CD4-positive, alpha-beta T cell treated with Interleukin-4 for 4 hours (primary cell): Measurements from ENCODE around the gene KRT13.

Source experiments
- DNase-seq: peaks from one replicate; pipeline ENCODE4 v3.0.0-alpha.2; 2020

Gene KRT13

DNA sequence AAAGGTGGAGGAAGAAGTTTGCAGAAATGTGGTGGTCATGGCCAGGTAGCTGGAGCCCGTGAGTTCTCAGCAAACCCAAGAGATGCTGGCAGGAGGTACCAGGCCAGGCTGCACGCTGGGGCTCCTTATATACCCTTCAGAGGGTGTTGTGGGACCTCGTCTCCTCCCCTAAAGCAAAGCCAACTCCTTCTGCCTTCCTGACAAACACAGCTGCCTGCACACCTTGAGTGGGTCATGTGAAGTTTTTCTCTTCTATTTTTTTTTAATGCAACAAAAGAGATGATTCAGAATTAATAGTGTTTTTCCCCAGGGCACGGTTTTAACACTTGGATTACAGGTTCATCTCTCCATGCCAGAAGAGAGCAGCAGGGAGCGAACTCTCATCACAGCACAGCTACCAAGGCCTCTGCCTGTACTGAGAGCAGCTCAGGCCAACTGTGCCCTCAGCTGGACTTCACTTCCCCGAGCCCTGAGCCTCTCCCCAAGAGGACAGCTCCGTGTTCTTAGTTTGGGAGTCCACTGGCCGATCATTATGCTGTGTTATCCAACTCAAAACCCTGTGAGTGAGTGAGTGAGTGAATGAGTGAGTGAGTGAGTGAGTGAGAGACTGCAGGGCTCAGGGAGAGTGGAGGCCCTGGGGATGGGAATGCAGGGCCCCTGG is 13.5 kb upstream of the KRT13 start, which contains the start of gene KRT15:
Gene KRT15, minus strand, starts transcription at position 102 of the 661 bp plus-strand sequence. Its CDS starts 63 bp downstream, at position 39.
- DNase-seq = no peak

DNA sequence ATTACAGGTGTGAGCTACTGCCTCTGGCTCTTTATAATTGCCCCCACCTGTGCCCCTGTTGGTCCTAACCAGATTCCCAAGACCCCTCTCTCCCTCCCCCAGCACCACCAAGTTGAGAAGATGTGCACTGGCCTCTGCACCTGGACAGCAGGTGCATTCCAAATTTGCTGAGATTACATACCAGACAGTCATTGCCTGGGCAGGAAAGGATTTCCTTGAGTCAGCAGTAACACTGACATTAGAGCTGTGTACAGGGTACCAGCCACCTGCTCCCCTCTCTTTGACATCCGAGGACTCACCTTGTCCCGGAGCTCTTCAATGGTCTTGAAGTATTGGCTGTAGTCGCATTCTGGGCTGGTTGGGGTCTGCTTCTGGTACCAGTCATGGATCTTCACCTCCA is 12.6 kb upstream of the KRT13 start:
- no peak for DNase-seq

DNA sequence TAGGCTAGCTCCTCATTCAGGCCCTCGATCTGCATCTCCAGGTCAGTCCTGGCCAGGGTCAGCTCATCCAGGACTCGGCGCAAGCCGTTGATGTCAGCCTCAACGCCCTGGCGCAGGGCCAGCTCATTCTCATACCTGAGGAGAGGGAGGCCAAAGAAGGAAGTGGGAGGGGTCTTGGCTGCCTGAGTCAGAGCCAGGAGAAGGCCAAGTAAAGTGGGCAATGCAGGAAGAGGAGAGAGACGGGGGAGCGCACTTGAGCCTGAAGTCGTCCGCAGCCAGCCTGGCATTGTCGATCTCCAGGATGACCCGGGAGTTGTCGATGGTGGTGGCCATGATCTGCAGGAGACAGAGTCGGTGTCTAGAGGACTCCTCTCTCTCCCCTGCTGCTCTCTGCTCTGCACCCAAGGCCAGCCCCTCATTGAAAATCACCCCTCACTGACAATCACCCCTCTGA is 11.4 kb upstream of the KRT13 start:
- no peak for DNase-seq

DNA sequence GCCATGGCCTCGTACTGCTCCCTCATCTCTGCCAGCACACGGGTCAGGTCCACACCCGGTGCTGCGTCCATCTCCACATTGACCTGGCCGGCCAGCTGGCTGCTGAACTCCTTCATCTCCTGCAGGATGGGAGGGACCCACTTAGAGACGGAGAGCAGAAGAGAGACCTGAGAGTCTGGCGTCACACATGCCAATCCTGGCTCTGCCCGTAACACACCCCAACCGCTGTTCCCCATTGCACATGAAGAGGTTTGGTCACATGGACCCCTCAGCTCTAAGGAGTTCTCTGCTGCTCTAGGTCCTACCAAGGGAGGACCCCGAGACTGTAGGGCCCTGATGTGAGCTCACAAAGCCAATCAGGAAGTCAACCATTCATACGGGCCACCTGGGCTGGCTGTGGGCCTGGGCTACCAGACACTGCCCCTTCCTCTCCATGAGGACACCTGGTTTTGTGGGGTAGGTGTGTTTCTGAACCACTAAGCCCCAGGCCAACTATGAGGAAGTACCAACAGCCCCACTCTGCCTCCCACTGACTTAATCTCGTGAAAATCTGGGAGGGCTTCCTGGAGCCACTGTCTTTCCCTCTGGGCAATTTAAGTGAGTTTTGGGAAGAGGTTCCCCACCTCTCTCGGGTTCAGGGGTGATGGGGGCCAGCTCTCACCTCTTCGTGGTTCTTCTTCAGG is 10.9 kb upstream of the KRT13 start:
- no peak for DNase-seq

DNA sequence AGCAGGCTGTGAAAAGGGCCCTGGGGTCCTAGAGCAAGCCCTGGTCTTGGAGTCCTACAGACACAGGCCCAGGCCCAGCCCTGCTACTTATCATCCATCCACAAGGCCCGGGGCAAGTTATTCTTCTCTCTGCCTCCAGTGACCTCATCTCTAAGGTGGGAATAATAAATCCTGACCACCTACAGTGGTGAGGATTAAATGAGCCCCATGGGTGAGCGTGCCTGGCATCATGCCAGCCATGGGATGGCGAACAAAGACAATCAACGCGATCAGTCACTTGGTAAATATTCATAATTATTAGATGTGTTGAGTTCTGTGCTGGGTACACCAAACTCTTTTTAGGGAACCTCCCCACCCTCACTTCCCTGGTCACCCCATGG is 7.7 kb upstream of the KRT13 start:
- no peak for DNase-seq

- DNase-seq = no peak
Measured at GRCh38 chr17:41512546-41513167, 7.2 kb upstream of the KRT13 start.

GRCh38 chr17:41511716-41512115 is 6.3 kb upstream of the KRT13 start:
- DNase-seq = no peak

DNA sequence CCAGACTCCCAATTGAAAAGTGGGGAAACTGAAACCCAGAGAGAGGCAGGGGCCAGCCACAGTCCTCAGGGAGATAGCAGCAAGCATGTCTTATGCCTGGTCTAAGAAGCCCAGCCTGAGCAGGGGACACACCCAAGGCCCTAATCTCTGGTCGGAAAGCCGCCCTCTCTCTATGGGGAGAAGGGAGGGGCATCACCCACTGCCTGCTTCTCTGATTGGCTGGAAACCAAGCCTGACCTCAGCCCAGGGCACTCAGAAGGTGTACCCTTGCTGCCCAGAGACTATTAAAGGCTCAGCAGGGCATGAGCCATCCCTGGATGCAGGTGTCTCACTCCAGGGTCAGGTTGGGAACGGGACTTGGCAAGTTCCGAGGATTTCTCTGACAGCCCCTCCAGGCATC is 5.7 kb upstream of the KRT13 start:
- no peak for DNase-seq

GRCh38 chr17:41510251-41511065 is 5.0 kb upstream of the KRT13 start:
- DNase-seq = no peak

DNA sequence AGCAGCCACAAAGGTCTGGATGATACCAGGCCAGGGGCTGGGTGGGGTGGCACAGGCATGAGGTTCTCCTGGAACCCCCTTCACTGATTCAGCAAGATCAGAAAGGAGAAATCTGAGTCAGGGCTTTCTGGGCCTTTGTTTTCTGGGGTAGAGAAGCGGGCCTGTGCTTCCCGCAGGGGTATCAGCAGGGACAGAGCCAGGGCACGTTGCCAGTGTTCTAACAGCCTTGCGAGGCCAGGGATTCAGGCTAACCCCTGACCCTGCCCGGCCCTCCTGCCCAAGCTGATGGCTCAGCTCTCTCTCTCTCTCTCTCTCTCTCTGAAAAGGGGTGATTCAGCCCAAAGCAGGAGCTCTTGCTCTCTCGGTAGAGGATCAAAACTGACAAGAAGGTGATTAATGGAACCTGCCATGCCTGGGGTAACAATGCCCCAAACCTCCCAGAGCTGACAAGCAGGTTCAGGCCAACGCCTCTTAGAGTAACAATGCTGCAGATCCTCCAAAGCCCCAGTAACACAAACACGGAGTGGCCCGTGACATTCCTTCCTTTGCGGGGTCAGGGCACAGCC is 2.0 kb upstream of the KRT13 start:
- no peak for DNase-seq

- DNase-seq = no peak
Measured at GRCh38 chr17:41505809-41506767, 676 bp upstream of the KRT13 start.

DNA sequence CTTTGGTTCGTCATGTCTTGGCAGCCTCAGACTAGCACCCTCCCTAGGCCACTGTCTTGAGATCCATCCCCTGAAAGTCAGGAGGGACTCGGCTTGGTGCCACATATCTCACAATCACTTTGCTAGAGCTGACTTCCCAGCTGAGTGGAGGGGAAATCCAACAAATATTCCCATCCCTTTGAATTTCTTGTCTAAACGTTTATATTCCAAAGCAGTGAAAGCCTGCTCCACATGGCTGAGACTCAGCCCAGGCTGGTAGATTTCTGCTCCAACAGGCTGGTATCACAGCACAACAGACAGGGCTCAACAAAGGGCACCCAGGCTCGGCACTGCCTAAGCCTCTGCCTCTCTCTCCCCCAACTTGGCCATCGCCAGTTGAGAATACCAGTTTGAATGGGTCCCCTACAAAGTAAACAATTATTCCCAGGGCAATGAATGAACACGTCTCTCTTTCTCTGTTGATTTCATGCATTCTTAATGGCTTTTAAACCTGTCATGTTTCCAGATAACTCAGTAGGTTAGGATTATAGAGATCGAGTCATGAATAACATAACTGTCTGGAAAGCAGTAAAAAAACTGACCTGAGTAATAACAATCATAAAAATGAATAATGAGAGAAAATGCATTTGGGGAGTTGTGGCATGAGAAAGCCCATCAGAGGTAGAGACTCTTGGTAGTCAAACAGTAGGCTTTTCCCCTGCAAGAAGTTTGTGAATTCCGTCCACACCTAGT is 1.0 kb downstream of the KRT13 start:
- no peak for DNase-seq

GRCh38 chr17:41503202-41503601 is 2.2 kb downstream of the KRT13 start:
- DNase-seq = no peak

GRCh38 chr17:41500131-41500911 is 5.1 kb downstream of the KRT13 start:
- no peak for DNase-seq

- DNase-seq = no peak
Measured at GRCh38 chr17:41499714-41500113, 5.7 kb downstream of the KRT13 start.

DNA sequence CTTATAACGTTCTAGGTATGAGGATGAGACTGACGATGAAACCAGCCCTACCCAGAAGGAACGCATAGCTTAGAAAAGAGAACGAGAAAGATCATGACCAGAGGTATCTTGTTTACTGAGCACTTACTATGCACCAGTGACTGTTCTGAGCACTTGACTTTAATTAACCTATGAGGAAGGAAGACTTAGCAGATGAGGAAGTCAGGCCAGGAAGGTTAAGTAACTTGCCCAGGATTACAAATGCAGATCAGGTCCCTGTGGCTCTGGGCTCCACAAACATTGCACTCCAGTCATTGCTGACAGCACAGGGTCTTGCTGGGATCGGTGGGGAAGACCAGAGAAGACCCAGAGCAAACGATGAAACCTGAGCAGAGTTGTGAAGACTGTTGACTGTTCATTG is 7.1 kb downstream of the KRT13 start:
- no peak for DNase-seq

DNA sequence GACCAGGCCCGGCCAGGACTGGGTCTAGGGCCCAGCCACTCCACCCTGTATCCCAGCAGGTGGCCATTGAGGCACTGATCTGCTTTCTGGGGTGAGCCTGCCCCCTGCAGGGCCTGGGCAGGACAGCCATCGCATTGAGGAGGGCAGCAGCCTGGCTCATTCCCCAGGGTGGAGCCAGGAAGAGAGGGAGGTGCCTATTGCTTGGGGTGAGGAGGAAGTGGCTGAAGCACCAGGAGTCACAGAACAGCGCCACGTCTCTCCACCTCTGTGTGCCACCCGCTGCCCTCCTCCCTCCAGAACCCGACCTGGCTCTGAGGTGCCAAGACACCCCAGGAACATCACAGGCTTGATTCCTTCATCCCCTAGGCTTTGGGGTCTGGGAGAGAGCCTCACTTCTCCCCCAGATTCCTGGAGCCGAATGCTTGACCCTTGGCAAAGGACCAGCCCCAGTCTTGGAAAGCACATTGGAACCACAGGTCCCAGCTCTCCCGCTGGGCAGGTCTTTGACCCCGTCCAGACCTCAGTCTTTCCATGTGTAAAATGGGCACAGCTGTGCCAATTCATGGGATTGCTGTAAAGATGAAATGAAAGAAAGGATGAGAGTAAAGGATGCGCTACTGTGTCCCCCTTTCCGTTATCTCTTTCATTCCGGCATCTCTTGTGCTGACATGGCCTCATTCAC is 8.5 kb downstream of the KRT13 start:
- peak; percentile 48 for DNase-seq

DNA sequence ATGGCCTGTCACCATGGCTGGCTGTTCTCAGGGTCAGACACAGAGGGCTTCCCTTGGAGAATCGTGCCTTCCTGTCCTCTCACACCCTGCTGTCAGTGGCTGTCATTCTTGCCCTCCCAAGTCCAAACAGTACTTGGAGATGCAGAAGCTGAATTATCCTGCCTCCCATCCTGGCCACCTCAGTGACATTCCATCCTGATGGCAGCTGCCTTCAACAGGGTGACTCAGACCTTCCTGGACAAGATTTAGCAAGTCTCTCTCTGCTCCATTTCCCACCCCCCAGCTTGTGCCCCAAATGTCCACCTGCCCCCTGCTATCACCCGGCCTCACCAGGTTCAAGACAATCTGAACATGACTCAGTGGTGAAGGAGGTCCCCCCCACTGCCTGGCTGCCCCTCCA is 10.9 kb downstream of the KRT13 start:
- DNase-seq = no peak

DNA sequence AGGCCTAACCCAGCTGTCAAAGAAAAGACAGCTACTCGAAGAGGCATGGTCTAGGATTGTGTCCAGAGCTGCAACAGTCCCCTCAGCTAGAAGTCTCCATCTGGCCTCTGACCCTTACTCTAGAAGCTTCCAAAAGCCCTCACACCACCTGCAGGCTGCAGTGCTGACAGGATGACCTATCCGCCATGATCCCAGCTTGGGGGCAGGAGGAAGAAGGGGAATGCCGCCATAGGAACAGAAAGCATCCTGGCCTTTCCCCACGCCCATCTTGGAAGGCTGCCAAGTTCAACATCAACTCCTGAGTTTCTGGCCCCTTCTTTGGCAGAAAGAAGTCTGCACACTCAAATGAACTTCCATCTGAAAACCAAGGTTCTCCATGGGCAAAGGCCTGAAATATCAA is 12.6 kb downstream of the KRT13 start:
- DNase-seq = no peak

DNA sequence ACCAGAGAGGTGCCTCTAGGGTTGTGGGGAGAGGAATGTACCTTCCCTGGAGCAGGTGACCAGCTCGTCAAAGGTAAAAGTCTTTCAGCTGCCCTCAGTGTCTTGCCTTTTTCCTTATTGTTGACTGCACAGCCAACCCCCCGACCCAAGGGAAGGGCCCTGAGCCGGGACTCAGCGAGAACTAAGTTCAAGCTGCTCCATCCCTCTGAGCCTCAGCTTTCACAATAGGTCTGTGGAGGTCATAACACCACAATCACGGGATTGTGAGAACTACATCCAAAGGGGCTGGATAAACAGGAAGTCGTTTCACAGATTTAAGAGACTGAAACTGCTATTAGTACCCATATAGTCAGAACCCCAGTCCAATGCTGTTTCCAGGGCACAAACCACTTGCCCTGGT is 13.1 kb downstream of the KRT13 start:
- DNase-seq = no peak
